NCI-H774 (cell line): ENCODE measurements around the gene COA6.
"Not testable (repeated sequence)": the region's sequence is repeated elsewhere in the genome, so short reads cannot be mapped to it uniquely, and the experiment has no call there.

Experiments
- DNase-seq: peaks from one replicate; lab custom pipeline; 2025; lab: John Stamatoyannopoulos, UW

COA6 gene

DNA sequence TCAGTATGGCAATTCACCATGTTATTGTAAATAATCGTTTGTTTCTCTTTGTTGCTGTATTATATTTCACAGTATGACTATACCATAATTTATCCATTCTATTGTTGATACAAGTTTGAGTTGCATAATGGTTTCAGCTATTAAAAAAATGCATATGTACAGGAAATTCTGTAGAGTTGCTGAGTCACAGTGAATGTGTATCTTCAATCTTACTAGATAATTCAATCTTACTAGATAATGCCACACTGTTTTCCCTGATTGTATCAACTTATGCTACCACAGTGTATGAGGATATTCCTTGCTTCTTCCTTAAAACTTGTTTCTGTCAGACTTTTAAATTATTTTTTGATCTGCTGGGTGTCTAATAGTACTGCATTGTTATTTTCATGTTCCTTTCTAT lies 3.5 kb upstream of the COA6 start:
- DNase-seq: no peak

- no peak for DNase-seq
Observed at GRCh38 chr1:234371414-234371813, 1.8 kb upstream of the COA6 start.

GRCh38 chr1:234372011-234372757 lies 1.1 kb upstream of the COA6 start:
- DNase-seq: no peak

DNA sequence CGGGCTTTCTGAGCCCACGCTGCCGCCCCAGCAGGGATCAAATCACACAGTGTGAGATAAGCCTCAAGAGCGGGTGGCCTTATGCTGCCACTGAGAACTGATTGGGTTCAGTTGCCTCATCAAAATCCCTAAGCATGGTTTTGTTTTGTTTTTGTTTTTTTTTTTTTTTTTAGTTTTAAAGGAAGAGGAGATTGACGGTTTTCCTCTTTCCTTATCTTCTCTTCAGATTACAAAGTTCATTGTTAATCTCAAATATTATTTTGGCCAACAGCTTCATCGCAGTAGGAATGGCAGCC lies 651 bp downstream of the COA6 start:
- DNase-seq: no peak

GRCh38 chr1:234375672-234376071 lies 2.4 kb downstream of the COA6 start:
- no peak for DNase-seq

- not testable (repeated sequence) for DNase-seq
Observed at GRCh38 chr1:234379591-234380109, 6.4 kb downstream of the COA6 start.

DNA sequence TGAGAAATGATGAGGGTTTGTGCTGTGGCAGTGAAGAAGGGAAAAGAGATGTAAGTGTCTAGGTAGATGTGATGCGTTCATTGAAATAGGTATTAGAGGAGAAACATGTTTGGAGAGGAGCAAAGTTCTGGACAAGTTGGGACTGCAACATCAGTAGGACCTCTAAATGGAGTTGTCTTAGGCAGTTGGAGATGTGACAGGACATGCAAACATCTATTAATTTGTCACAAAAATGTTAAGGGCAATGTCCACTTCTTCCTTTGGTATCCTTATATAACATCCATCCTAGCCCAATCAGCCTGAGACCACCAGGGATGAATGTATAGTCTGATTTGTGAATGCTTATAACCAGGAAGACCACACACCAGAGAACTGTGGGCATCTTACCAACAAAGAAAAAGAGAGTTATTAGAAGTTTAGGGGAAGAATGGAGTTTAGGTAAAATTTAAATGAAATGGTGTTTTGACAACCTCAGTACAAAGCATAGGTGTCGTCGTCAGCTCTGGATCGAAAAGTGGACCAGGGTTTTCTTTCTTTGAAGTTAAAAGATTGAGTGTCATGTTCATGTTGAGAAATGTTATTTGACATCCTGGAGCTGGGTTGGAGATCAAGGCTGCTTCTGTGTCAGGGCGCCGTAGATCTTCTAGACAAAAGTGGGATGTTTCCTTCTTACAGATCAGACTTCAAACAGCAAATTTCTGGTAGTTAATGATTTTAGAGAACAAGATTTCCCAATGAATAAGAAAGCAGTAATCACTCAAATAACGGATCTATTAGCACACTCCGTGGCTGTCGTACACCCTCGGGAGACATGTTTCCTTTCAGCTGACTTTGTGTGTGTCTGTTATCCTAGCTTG lies 8.7 kb downstream of the COA6 start:
- DNase-seq: no peak

DNA sequence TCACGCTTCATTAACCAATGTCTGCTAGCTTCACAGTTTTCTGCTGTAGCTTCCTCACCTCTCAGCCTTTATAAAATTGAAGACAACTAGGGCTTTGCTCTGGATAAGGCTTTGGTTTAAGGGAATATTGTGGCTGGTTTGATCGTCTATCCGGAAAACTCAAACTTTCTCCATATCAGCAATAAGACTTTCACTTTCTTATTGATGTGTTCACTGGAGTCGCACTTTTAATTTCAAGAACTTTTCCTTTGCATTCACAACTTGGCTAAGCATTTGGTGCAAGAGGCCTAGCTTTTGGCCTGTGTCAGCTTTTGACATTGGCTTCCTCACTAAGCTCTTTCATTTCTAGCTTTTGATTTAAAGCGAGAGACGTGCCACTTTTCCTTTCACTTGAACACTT lies 12.9 kb downstream of the COA6 start:
- no peak for DNase-seq

- DNase-seq: no peak
Observed at GRCh38 chr1:234388094-234388493, 14.8 kb downstream of the COA6 start.

DNA sequence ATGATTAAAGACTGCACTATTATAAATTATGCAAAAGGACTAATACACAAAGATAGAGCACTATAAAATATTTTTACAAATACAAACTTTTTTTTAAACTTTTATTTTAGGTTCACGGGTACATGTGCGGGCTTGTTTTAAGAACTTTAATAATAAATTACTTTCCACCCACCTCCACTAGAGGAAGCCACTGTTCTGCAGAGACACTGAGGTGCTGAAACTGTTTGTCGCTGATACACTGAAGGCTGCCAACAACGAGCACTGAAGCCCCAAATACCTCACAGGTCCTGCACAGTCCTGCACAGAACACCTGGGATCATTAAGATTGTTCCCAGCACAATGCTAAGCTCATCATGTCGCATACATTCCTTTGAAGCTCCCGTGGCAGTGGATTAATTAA lies 19.9 kb downstream of the COA6 start:
- DNase-seq: no peak

GRCh38 chr1:234395297-234395696 lies 22.0 kb downstream of the COA6 start:
- no peak for DNase-seq

GRCh38 chr1:234396092-234396491 lies 22.8 kb downstream of the COA6 start:
- DNase-seq: no peak

GRCh38 chr1:234396871-234397270 lies 23.6 kb downstream of the COA6 start:
- DNase-seq: no peak

DNA sequence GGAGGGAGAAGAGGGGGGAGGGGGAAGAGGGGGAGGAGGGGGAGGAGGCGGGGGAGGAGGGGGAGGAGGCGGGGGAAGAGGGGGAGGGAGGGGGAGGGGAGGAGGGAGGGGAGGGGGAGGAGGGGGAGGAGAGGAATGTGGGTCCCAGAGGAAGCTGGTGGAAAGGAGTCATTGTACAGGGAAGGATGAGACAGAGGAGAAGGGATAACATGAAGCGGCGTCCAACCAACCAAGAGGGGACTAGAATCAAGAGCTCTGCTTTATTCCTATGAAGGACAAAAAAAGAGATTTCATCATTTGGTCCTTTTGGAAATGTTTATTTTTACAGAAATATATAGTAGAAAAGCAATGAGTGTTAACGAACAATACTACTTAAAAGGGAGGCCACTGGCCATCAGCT lies 24.5 kb downstream of the COA6 start:
- no peak for DNase-seq

GRCh38 chr1:234398849-234399381 lies 25.7 kb downstream of the COA6 start:
- DNase-seq: no peak

- not testable (repeated sequence) for DNase-seq
Observed at GRCh38 chr1:234399515-234399914, 26.3 kb downstream of the COA6 start.

- DNase-seq: no peak
Observed at GRCh38 chr1:234400773-234401172, 27.5 kb downstream of the COA6 start.

- no peak for DNase-seq
Observed at GRCh38 chr1:234401658-234402057, 28.4 kb downstream of the COA6 start.

DNA sequence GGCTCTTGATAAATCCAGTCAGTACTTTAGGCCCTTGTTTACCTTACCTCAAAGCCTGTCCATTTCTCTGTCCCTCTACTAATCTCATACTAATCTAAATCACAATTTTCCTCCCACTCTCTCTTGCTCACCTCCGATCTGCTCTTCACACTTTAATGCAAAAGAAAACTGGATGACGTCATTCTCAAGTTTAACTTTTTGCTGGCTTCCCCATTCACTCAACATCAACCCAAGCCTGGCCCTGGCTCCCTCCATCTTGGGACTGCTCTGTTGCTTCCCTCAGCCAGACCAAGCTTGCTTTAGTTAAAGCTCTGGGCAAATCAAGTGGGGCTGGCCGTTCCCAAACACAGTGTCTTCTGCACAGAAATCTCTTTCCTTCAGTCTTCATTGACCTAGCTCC lies 29.7 kb downstream of the COA6 start:
- DNase-seq: no peak

DNA sequence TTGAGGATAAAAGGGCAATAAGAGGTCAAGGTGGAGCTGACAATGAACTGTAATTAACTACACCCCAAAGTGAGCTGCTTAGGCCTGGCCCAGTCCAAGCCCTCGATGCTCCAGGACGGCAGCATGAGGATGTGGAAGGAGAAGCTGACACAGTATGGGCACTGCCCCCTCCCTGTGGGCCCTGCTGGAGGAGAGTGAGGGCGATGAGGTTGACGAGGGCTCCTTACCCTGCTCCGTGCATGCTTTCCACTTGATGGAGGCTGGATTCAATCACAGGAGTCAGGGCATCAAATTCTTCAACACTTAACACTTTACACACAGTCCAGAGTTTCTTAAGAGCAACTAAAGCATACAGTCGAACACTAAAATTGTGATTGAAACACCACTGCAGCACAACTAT lies 32.4 kb downstream of the COA6 start:
- DNase-seq: no peak

DNA sequence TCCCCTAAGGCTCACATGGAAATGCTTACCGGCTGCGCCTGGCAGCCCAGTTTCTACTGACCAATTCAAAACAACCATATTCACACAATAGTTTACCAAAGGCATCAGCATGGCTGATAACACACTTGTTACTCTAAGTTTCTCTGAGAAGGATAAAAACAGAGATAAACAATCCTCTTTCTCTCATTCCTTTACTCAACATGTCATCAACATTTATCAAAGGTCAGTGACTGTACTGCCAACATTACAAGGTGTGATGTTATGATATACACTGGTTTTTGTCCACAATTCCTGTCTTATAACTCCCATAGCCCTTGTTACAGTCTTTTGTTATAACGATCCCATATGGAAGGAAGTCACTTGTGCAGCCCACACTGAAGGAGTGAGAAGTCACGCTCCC lies 33.6 kb downstream of the COA6 start:
- DNase-seq: no peak

GRCh38 chr1:234408757-234409156 lies 35.5 kb downstream of the COA6 start:
- no peak for DNase-seq

DNA sequence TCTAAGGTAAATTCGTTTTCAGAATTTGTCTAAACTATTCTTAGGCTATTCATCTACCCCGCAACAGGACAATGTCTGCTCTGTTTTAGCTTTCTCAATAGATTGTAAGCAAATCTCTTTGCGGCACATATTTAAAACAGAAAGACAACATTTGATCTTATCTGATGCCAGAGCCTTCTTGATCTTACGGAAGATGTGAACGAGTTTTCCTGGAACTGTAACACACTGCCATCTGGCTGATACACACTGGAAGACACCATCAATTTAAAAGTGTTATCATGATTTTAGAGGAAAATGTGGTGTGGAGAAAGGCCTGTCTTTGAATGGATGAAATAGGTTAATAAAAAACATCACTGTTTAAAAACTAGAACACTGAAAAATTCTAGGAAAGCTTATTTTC lies 36.1 kb downstream of the COA6 start:
- DNase-seq: no peak
